Astrocyte (in vitro differentiated cells and primary cell): ENCODE measurements around the gene PAM. TPM values are rescaled to one million over a fixed set of nuclear protein-coding genes. Genes with fewer than 3 reads are reported as not detected.

Experiments used
- DNase-seq: peaks from one replicate; pipeline ENCODE4 v3.0.0-alpha.2; 2010; ENCODE audit warnings: low read depth
- FAIRE-seq: peaks from 2 replicates; lab custom pipeline; 2011; peaks lifted over from hg19 to GRCh38; lab: Jason Lieb, UNC
- H2AFZ ChIP-seq: 2 replicates; pipeline ENCODE4 v1.6.0; 2012; ENCODE audit warnings: low read depth, low read length, inconsistent platforms
- H3K27ac ChIP-seq: 2 replicates; pipeline ENCODE4 v1.5.1; 2011; ENCODE audit warnings: low read depth, low read length, inconsistent platforms
- H3K27me3 ChIP-seq: 2 replicates; pipeline ENCODE4 v1.6.0; 2011; ENCODE audit warnings: low read length, inconsistent platforms; ENCODE audit not compliant: insufficient read depth
- H3K36me3 ChIP-seq: 2 replicates; pipeline ENCODE4 v1.5.1; 2011; ENCODE audit warnings: low read length, inconsistent platforms; ENCODE audit not compliant: insufficient read depth
- H3K4me1 ChIP-seq: 2 replicates; pipeline ENCODE4 v1.5.1; 2011; ENCODE audit warnings: low read length, inconsistent platforms; ENCODE audit not compliant: insufficient read depth
- H3K4me2 ChIP-seq: 2 replicates; pipeline ENCODE4 v1.6.0; 2012; ENCODE audit warnings: low read length, inconsistent platforms
- H3K4me3 ChIP-seq: 2 replicates; pipeline ENCODE4 v1.5.1; 2011; ENCODE audit warnings: low read depth, mild to moderate bottlenecking, low read length, inconsistent platforms; ENCODE audit not compliant: insufficient read depth
- H3K79me2 ChIP-seq: 2 replicates; pipeline ENCODE4 v1.6.0; 2012; ENCODE audit warnings: mild to moderate bottlenecking, low read length, inconsistent platforms; ENCODE audit not compliant: insufficient read depth
- H3K9ac ChIP-seq: 2 replicates; pipeline ENCODE4 v1.6.0; 2012; ENCODE audit warnings: mild to moderate bottlenecking, low read length, inconsistent platforms
- H3K9me3 ChIP-seq: 2 replicates; pipeline ENCODE4 v1.5.1; 2012; ENCODE audit warnings: low read depth, mild to moderate bottlenecking, low read length, inconsistent platforms; ENCODE audit not compliant: insufficient read depth
- H4K20me1 ChIP-seq: 2 replicates; pipeline ENCODE4 v1.6.0; 2012; ENCODE audit warnings: low read length, inconsistent platforms; ENCODE audit not compliant: insufficient read depth
- H3K27ac Mint-ChIP-seq: one replicate; pipeline ENCODE4 v1.8.0; 2021; ENCODE audit warnings: mild to moderate bottlenecking, mixed read lengths; ENCODE audit not compliant: unreplicated experiment
- H3K27me3 Mint-ChIP-seq: one replicate; pipeline ENCODE4 v1.8.0; 2021; ENCODE audit warnings: low read depth, mixed read lengths; ENCODE audit not compliant: unreplicated experiment
- H3K36me3 Mint-ChIP-seq: one replicate; pipeline ENCODE4 v1.8.0; 2021; ENCODE audit warnings: low read depth, mixed read lengths; ENCODE audit not compliant: unreplicated experiment
- H3K4me1 Mint-ChIP-seq: one replicate; pipeline ENCODE4 v1.8.0; 2021; ENCODE audit warnings: low read depth, mixed read lengths; ENCODE audit not compliant: unreplicated experiment
- H3K4me3 Mint-ChIP-seq: one replicate; pipeline ENCODE4 v1.8.0; 2021; ENCODE audit warnings: mild to moderate bottlenecking, moderate library complexity, mixed read lengths; ENCODE audit not compliant: unreplicated experiment
- H3K9me3 Mint-ChIP-seq: one replicate; pipeline ENCODE4 v1.8.0; 2021; ENCODE audit warnings: mild to moderate bottlenecking, mixed read lengths; ENCODE audit not compliant: unreplicated experiment
- EZH2 ChIP-seq: IDR thresholded peaks from 2 replicates; pipeline ENCODE4 v1.6.1; 2012; ENCODE audit warnings: mild to moderate bottlenecking, low read length, inconsistent platforms; ENCODE audit not compliant: insufficient read depth
- total RNA-seq: library from RNA; stranded (reverse); gene quantifications from 2 replicates; pipeline ENCODE4 v1.2.1, GENCODE V29; 2021
- TF ChIP-seq, protein P1 (sequence below): IDR thresholded peaks from 2 replicates; pipeline ENCODE4 v1.5.1; 2011; ENCODE audit warnings: low read depth, mild to moderate bottlenecking, inconsistent platforms, low read length, moderate library complexity; ENCODE audit not compliant: insufficient read depth

The PAM gene
- total RNA-seq, 1 donor from 2014 or later, result 301 TPM

DNA sequence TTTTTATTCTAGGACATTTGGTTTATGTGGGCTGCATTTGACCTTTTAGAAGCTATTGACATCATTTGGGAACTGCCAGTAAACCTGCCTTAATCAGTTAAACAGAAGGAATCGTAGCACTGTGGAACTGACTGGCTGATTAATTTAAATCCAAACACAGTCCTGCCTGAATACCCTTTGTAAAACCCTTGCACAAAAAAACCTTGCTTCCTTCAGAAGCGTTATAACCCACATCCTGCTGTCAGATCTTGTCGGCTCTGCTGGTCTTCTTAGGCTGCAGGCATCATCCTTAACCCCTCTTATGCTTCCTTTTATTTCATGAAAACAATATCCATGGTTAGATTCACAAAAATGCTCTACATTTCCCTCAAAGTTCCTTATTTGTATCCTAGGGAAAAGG, 46.3 kb downstream of the PAM start:
- peaks cover 16% of the 10 kb centered on the region for H3K4me1 Mint-ChIP-seq
- DNase-seq (no peak), FAIRE-seq (no peak)
- no peaks in the 10 kb centered on the region for H3K79me2 ChIP-seq
- H2AFZ ChIP-seq, result no peak overlapping the region
- no peak overlapping the region for H3K27ac Mint-ChIP-seq
- no peaks in the 10 kb centered on the region for H3K4me1 ChIP-seq
- TF ChIP-seq, protein P1, sequence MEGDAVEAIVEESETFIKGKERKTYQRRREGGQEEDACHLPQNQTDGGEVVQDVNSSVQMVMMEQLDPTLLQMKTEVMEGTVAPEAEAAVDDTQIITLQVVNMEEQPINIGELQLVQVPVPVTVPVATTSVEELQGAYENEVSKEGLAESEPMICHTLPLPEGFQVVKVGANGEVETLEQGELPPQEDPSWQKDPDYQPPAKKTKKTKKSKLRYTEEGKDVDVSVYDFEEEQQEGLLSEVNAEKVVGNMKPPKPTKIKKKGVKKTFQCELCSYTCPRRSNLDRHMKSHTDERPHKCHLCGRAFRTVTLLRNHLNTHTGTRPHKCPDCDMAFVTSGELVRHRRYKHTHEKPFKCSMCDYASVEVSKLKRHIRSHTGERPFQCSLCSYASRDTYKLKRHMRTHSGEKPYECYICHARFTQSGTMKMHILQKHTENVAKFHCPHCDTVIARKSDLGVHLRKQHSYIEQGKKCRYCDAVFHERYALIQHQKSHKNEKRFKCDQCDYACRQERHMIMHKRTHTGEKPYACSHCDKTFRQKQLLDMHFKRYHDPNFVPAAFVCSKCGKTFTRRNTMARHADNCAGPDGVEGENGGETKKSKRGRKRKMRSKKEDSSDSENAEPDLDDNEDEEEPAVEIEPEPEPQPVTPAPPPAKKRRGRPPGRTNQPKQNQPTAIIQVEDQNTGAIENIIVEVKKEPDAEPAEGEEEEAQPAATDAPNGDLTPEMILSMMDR, result no peak
- TF ChIP-seq EZH2, result no peak
- no peaks in the 10 kb centered on the region for H3K27me3 ChIP-seq
- H3K4me3 ChIP-seq, result no peak overlapping the region
- H3K9ac ChIP-seq, result no peak overlapping the region
- no peaks in the 10 kb centered on the region for H3K36me3 ChIP-seq
- H4K20me1 ChIP-seq, result no peaks in the 10 kb centered on the region
- no peak overlapping the region for H3K4me3 Mint-ChIP-seq
- H3K9me3 ChIP-seq, result no peaks in the 10 kb centered on the region
- no peaks in the 10 kb centered on the region for H3K27me3 Mint-ChIP-seq
- no peaks in the 10 kb centered on the region for H3K9me3 Mint-ChIP-seq
- no peaks in the 10 kb centered on the region for H3K36me3 Mint-ChIP-seq
- no peak overlapping the region for H3K4me2 ChIP-seq
- no peak overlapping the region for H3K27ac ChIP-seq

DNA sequence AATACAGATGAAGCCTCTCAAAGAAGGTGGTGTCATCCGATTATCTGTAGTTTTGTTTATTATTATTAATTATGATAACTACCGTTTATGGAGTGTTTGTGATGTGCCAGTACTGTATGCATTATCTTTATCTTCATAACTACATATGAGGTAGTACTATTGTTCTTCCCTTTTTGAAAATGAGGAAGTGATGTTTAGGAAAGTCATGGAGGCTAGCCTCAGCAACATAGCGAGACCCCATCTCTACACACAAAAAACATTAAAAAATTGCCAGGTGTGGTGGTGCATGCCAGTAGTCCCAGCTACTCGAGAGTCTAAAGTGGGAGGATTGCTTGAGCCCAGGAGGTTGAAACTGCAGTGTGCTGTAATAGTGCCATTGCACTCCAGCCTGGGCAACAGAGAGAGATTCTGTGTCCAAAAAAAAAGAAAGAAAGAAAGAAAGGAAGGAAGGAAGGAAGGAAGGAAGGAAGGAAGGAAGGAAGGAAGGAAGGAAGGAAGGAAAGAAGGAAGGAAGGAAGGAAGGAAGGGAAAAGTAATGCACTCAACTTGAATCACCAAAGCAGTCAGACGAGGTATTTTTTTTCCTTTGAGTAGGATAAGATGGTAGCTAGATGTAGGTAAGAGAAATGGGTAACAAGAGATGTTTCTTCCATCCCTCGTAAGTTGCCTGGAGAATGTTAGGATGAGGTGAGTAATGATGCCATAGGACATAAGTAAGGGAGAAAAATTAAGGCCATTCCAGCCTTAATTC, 47.8 kb downstream of the PAM start:
- H3K27me3 Mint-ChIP-seq, result no peaks in the 10 kb centered on the region
- H3K27ac Mint-ChIP-seq, result no peak overlapping the region
- no peak overlapping the region for H3K27ac ChIP-seq
- peaks cover 18% of the 10 kb centered on the region for H3K4me1 Mint-ChIP-seq
- H3K4me3 Mint-ChIP-seq, result no peak overlapping the region
- no peak overlapping the region for H2AFZ ChIP-seq
- H3K9ac ChIP-seq, result no peak overlapping the region
- H3K36me3 ChIP-seq, result no peaks in the 10 kb centered on the region
- FAIRE-seq (no peak), DNase-seq (no peak)
- H3K36me3 Mint-ChIP-seq, result no peaks in the 10 kb centered on the region
- H3K9me3 ChIP-seq, result no peaks in the 10 kb centered on the region
- TF ChIP-seq, protein P1, result no peak
- H4K20me1 ChIP-seq, result no peaks in the 10 kb centered on the region
- H3K79me2 ChIP-seq, result no peaks in the 10 kb centered on the region
- peaks cover 6% of the 10 kb centered on the region for H3K4me1 ChIP-seq
- no peaks in the 10 kb centered on the region for H3K9me3 Mint-ChIP-seq
- no peak overlapping the region for H3K4me2 ChIP-seq
- H3K4me3 ChIP-seq, result no peak overlapping the region
- no peaks in the 10 kb centered on the region for H3K27me3 ChIP-seq

DNA sequence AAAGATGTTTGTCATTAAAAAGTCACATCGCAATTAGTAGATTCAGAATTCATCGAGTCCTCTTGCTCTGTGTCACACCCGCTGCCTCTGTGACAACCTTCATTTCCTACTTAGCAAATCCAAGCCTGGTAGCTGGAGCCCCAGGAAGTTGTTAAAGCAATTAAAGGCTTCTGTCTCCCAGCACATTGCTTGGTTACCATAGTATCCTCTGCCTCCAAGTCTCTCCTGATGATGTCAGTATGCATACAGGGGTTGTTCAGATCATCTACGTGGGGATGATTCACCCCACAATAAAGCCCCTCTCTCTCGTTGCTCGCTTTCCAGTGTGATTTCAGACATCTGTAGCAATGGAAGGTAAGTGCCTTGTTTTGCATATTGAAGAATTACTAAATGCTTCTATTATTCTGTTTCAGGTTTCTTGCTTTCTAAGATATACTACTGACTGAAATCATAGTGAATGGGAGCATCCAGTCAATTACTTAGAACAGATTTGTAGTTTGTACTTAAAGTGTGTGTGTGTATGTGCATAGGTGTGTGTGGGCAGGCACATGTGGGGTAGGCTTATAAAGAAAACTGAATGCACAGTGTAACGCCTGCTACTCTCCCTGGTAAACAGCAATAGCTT, 52.9 kb downstream of the PAM start:
- no peak for FAIRE-seq

More for the DNA sequence above, 52.9 kb downstream of the PAM start:
- no peaks in the 10 kb centered on the region for H4K20me1 ChIP-seq
- H3K27ac ChIP-seq, result no peak overlapping the region
- no peak overlapping the region for H3K4me3 ChIP-seq
- H3K4me3 Mint-ChIP-seq, result no peak overlapping the region
- TF ChIP-seq EZH2, result no peak
- peak overlapping the region; percentile 68 for H3K27ac Mint-ChIP-seq
- no peaks in the 10 kb centered on the region for H3K79me2 ChIP-seq
- no peaks in the 10 kb centered on the region for H3K36me3 ChIP-seq
- no peak overlapping the region for H2AFZ ChIP-seq
- no peaks in the 10 kb centered on the region for H3K36me3 Mint-ChIP-seq
- peaks cover 7% of the 10 kb centered on the region for H3K4me1 ChIP-seq
- H3K9me3 ChIP-seq, result no peaks in the 10 kb centered on the region
- H3K27me3 Mint-ChIP-seq, result no peaks in the 10 kb centered on the region
- H3K9ac ChIP-seq, result peak overlapping the region; percentile 4
- peaks cover 19% of the 10 kb centered on the region for H3K4me1 Mint-ChIP-seq
- no peaks in the 10 kb centered on the region for H3K27me3 ChIP-seq
- peak overlapping the region; percentile 37 for H3K4me2 ChIP-seq
- DNase-seq, result peak; percentile 78
- H3K9me3 Mint-ChIP-seq, result no peaks in the 10 kb centered on the region
